Tibial nerve (tissue), 4 donors: ENCODE measurements around the gene PRM3.

Experiments
- CTCF ChIP-seq, 5 experiments: fragments of 200-600 bp in 3 of 5; fragments of 450-650 bp in 2 of 5; sonication (generic) in 3 of 5; IDR thresholded peaks; one replicate each; pipeline ENCODE4 v1.5.1; 2016 to 2019; ENCODE audit warnings: antibody characterized with exemption in 5 of 5, mild to moderate bottlenecking in 3 of 5, moderate library complexity in 2 of 5
- EP300 ChIP-seq, 2 donors: sonication (generic); formaldehyde crosslinking; IDR thresholded peaks; one replicate each; pipeline ENCODE4 v1.6.1; 2017; ENCODE audit warnings: antibody characterized with exemption in 2 of 2, mild to moderate bottlenecking in 1 of 2
- POLR2A ChIP-seq, 2 donors: fragments of 450-650 bp; IDR thresholded peaks; one replicate each; pipeline ENCODE4 v1.6.1; 2017; ENCODE audit warnings: antibody characterized with exemption in 2 of 2, mild to moderate bottlenecking in 2 of 2, moderate library complexity in 2 of 2

GRCh38 chr16:11303405-11304138 lies 30.1 kb upstream of the PRM3 start:
- TF ChIP-seq POLR2A (IDR thresholded peaks at IDR 0.05) (no peak), EP300 (IDR thresholded peaks at IDR 0.05) (no peak), CTCF (IDR thresholded peaks at IDR 0.05) (no peak)
